Adrenal gland (tissue), 5 donors: ENCODE results near the gene ABCB9.

ENCODE experiments used
- POLR2A ChIP-seq, 2 donors: fragments of 450-650 bp; IDR thresholded peaks; one replicate each; pipeline ENCODE4 v1.6.1; 2017; ENCODE audit warnings: antibody characterized with exemption in 2 of 2, mild to moderate bottlenecking in 2 of 2, moderate library complexity in 1 of 2
- TF ChIP-seq, protein P1 (sequence below), 6 experiments: fragments of 450-650 bp in 4 of 6; fragments of 200-600 bp in 2 of 6; sonication (generic) in 1 of 6; IDR thresholded peaks; 1 replicate in 5 of 6; 2 replicates in 1 of 6; pipeline versions ENCODE4 v1.5.1 to v1.8.0; 2016 to 2021; ENCODE audit warnings: antibody characterized with exemption in 6 of 6, mild to moderate bottlenecking in 2 of 6, moderate library complexity in 1 of 6
- donor health status: DM: no; HTN: no; CAD: no.

DNA sequence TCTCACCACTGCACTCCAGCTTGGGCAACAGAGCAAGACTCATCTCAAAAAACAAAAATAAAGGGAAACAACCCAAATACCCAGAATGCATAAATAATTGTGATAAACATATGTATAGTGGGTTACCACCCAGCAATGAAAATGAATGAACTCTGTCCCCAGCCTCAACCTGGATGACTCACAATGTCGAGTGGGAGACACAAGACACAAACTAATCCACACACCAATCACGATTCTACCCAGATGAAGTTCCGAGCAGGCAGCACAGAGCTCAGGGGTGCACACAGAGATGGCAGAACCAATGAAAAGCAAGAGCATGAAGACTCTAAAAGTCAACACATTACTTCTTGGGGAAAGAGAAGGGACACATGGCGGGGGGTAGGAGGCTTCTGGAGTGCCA lies 27.1 kb downstream of the ABCB9 start:
- TF ChIP-seq, protein P1, sequence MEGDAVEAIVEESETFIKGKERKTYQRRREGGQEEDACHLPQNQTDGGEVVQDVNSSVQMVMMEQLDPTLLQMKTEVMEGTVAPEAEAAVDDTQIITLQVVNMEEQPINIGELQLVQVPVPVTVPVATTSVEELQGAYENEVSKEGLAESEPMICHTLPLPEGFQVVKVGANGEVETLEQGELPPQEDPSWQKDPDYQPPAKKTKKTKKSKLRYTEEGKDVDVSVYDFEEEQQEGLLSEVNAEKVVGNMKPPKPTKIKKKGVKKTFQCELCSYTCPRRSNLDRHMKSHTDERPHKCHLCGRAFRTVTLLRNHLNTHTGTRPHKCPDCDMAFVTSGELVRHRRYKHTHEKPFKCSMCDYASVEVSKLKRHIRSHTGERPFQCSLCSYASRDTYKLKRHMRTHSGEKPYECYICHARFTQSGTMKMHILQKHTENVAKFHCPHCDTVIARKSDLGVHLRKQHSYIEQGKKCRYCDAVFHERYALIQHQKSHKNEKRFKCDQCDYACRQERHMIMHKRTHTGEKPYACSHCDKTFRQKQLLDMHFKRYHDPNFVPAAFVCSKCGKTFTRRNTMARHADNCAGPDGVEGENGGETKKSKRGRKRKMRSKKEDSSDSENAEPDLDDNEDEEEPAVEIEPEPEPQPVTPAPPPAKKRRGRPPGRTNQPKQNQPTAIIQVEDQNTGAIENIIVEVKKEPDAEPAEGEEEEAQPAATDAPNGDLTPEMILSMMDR (IDR thresholded peaks at IDR 0.05): no peak
- TF ChIP-seq POLR2A (IDR thresholded peaks at IDR 0.05): no peak
